ENCODE data around the gene CENPN.

CENPN gene

DNA sequence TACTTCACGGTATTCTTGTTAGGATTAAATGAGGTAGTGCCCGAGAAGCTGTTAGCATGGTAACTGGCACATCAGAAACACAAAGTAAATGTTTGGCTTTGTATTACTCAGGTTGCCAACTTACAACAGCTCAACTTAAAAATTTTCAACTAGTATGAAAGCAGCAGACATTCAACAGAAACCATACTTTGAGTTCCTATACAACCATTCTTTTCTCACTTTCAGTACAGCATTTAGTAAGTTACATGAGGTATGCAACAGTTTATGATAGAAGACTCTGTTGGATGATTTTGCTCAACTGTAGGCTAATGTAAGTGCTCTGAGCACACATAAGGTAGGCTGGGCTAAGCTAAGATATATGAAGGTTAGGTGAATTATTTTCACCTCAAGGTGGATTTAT, 7.7 kb downstream of the CENPN start:
- TF ChIP-seq, protein P1, sequence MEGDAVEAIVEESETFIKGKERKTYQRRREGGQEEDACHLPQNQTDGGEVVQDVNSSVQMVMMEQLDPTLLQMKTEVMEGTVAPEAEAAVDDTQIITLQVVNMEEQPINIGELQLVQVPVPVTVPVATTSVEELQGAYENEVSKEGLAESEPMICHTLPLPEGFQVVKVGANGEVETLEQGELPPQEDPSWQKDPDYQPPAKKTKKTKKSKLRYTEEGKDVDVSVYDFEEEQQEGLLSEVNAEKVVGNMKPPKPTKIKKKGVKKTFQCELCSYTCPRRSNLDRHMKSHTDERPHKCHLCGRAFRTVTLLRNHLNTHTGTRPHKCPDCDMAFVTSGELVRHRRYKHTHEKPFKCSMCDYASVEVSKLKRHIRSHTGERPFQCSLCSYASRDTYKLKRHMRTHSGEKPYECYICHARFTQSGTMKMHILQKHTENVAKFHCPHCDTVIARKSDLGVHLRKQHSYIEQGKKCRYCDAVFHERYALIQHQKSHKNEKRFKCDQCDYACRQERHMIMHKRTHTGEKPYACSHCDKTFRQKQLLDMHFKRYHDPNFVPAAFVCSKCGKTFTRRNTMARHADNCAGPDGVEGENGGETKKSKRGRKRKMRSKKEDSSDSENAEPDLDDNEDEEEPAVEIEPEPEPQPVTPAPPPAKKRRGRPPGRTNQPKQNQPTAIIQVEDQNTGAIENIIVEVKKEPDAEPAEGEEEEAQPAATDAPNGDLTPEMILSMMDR (IDR thresholded peaks at IDR 0.05; ENCODE audit: low read depth, low read length, missing control alignments): no peak
- no peak for DNase-seq (ENCODE audit: extremely low read depth, low read depth)
- no peak overlapping the region for H3K4me3 ChIP-seq (replicated peaks; ENCODE audit: low read depth, low read length)

- TF ChIP-seq, protein P1 (IDR thresholded peaks at IDR 0.05; ENCODE audit: low read depth, low read length, missing control alignments): no peak
- no peak overlapping the region for H3K4me3 ChIP-seq (replicated peaks; ENCODE audit: low read depth, low read length)
- no peak for DNase-seq (ENCODE audit: extremely low read depth, low read depth)
Observed at GRCh38 chr16:81018496-81018895, 11.5 kb downstream of the CENPN start.

DNA sequence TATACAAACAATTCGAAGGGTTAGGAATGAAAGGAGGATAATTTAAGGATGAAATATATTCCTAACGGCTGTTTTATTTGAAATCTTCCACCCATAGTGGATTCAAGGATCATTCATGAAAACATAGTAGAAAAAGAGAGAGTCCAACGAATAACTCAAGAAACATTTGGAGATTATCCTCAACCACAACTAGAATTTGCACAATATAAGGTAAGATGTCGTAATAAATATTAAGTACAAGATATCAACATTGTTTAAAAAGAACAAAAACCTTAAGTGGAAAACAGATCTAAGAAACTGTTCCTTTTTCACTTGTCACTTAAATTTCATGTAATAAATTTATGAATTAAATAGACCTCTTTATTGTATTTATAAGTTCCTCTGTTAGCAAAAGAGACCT, 19.4 kb downstream of the CENPN start:
- DNase-seq (ENCODE audit: extremely low read depth, low read depth): no peak
- TF ChIP-seq, protein P1 (IDR thresholded peaks at IDR 0.05; ENCODE audit: low read depth, low read length, missing control alignments): no peak

DNA sequence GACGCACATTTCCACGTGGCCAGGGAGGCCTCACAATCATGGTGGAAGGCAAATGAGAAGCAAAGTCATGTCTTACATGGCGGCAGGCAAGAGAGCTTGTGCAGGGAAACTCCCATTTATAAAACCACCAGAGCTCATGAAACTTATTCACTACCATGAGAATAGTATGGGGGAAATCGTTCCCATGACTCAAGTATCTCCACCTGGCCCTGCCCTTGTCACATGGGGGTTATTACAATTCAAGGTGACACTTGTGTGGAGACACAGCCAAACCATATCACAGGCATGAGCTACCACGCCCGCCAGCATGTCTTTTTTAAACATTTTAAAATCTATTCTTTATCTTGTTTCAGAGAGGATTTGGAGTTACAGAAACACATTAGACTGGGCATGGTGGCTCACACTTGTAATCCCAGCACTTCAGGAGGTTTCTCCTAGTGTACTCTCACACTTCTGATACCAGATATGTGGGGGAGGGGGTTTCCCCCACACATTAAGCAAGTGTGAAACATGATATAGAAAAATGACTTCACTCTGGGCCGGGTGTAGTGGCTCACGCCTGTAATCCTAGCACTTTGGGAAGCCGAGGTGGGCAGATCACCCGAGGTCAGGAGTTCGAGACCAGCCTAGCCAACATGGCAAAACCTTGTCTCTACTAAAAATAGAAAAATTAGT, 23.1 kb downstream of the CENPN start:
- no peak overlapping the region for H3K4me3 ChIP-seq (replicated peaks; ENCODE audit: low read depth, low read length)
- TF ChIP-seq, protein P1 (IDR thresholded peaks at IDR 0.05; ENCODE audit: low read depth, low read length, missing control alignments): no peak
- no peak for DNase-seq (ENCODE audit: extremely low read depth, low read depth)

More for the DNA sequence above, 19.4 kb downstream of the CENPN start:
- no peak overlapping the region for H3K4me3 ChIP-seq (replicated peaks; ENCODE audit: low read depth, low read length)

DNA sequence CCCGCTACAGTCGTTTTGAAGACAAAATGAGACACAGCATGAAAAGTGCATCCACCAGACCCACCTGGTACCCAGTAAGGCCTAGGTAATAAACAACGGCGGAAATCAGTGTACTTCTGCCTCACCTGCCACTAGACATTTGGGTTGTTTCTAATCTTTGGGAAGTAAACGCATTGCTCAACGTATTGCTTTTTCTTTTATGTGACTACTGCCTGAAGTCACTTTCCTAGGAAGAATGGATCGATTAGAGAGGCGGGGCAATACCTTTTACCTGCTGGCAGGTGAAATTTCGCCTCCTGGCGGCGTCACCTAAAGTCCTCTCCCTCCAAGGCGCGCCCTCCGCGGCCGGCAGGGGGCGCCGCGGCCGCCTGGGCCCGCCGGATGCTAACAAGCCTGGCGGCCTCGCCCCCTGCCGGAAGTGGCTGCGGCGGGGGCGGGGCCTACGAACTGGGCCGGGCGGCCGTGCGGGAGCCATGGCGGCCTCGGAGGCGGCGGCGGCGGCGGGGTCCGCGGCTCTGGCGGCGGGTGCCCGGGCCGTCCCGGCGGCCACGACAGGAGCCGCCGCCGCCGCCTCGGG, 28.5 kb downstream of the CENPN start, which contains the start of gene ATMIN:
ATMIN (plus strand) TSS at position 445 of the 577 bp plus-strand sequence; CDS start at position 474, 29 bp downstream.
- TF ChIP-seq, protein P1 (IDR thresholded peaks at IDR 0.05; ENCODE audit: low read depth, low read length, missing control alignments): peak; percentile 95
- DNase-seq (ENCODE audit: extremely low read depth, low read depth): peak; percentile 14
- peak within 1 kb of the TSS; percentile 73 for H3K4me3 ChIP-seq (replicated peaks; ENCODE audit: low read depth, low read length)

DNA sequence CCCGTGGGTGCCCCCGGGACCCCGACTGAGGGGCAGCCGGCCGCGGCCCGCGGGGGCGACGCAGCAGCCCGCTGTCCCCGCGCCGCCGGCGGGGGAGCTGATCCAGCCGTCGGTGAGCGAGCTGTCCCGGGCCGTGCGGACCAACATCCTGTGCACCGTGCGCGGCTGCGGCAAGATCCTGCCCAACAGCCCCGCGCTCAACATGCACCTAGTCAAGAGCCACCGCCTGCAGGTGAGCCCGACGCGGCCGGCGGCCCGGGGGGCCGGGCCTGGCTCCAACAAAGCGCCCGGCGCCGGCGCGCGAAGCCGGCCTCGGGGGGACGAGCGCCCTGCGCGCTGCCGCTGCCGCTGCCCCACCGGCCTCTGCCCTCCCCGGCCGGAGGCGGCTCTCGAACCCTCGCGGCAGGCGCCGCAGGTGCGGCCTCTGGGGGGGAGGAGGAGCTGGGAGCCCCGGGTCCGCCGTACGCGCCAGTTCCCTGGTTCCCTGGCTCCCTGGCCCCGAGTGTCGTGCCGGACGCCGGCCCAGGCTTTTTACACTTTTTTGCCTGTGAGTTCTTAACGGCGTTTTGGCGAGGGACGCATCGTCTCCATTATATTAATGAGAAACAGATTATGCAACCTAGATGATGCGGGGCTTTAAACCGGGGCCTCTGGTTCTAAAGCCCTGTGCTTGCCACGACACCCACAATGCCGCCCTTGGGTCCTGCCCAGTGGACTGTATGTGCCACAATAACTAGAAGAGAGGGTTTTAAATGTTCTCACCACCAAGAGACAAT, 29.1 kb downstream of the CENPN start:
- DNase-seq (ENCODE audit: extremely low read depth, low read depth): no peak
- TF ChIP-seq, protein P1 (IDR thresholded peaks at IDR 0.05; ENCODE audit: low read depth, low read length, missing control alignments): no peak
- peak overlapping the region; percentile 73 for H3K4me3 ChIP-seq (replicated peaks; ENCODE audit: low read depth, low read length)
